Adrenal gland (tissue), 12 donors: ENCODE measurements around the gene NETO2. TPM values are rescaled to one million over a fixed set of nuclear protein-coding genes. Genes with fewer than 3 reads are reported as not detected.

ENCODE experiments used
- DNase-seq, 7 donors: peaks; one replicate each; pipeline ENCODE4 v3.0.0-alpha.2; 2019 to 2020
- H3K27ac ChIP-seq, 5 donors: fragments of 200-600 bp; sonication (generic) in 4 of 5; 1 replicate in 3 of 5; 2 replicates in 2 of 5; pipeline versions ENCODE4 v1.5.1 to v1.8.0; 2016 to 2020; ENCODE audit warnings: mild to moderate bottlenecking in 1 of 5
- H3K27me3 ChIP-seq: fragments of 200-600 bp; 2 replicates; pipeline ENCODE4 v1.8.0; 2021
- H3K36me3 ChIP-seq, 2 donors: fragments of 200-600 bp; replicated peaks in 1 of 2; 1 replicate in 1 of 2; 2 replicates in 1 of 2; pipeline versions ENCODE4 v1.5.1 to v1.8.0; 2018 to 2022
- H3K4me1 ChIP-seq, 2 donors: fragments of 200-600 bp; replicated peaks in 1 of 2; 1 replicate in 1 of 2; 2 replicates in 1 of 2; pipeline versions ENCODE4 v1.5.1 to v1.8.0; 2018 to 2021
- H3K4me3 ChIP-seq, 4 donors: fragments of 200-600 bp; sonication (generic) in 3 of 4; one replicate each; pipeline ENCODE4 v1.5.1; 2016 to 2018
- H3K9me3 ChIP-seq, 3 donors: fragments of 200-600 bp; sonication (generic) in 1 of 3; replicated peaks in 1 of 3; 1 replicate in 2 of 3; 2 replicates in 1 of 3; pipeline versions ENCODE4 v1.5.1 to v1.8.0; 2016 to 2021
- CTCF ChIP-seq, 6 experiments: fragments of 450-650 bp in 4 of 6; fragments of 200-600 bp in 2 of 6; sonication (generic) in 1 of 6; IDR thresholded peaks; 1 replicate in 5 of 6; 2 replicates in 1 of 6; pipeline versions ENCODE4 v1.5.1 to v1.8.0; 2016 to 2021; ENCODE audit warnings: antibody characterized with exemption in 6 of 6, mild to moderate bottlenecking in 2 of 6, moderate library complexity in 1 of 6
- POLR2A ChIP-seq, 2 donors: fragments of 450-650 bp; IDR thresholded peaks; one replicate each; pipeline ENCODE4 v1.6.1; 2017; ENCODE audit warnings: antibody characterized with exemption in 2 of 2, mild to moderate bottlenecking in 2 of 2, moderate library complexity in 1 of 2
- WGBS, 4 donors: extraction: QIAGEN DNeasy Blood & Tissue Kit in 2 of 4; methylation state at CpG; one replicate each; pipeline versions ENCODE4 v1.1.5 to v1.1.7; 2013 to 2017; 5-methylcytosine and 5-hydroxymethylcytosine counted together
- intact Hi-C, 2 donors: fragments of 100-400 bp; cut with DNase I; formaldehyde crosslinking; loops; one replicate each; pipeline versions ENCODE4 v1.14.1 to v1.15.0; 2022 to 2023
- polyA plus RNA-seq, 3 donors: library from polyadenylated mRNA; stranded (reverse); fragments of 200-250 nt in 2 of 3; fragments of 350-450 nt in 1 of 3; fragmentation: Illumina TruSeq in 1 of 3; extraction: RNeasy Lipid Tissue Mini Kit (QIAGEN cat#74804) in 1 of 3; gene quantifications; one replicate each; pipeline ENCODE4 v1.2.3, GENCODE V29; 2013 to 2014
- total RNA-seq, 9 donors: library from RNA; depleted of rRNA in 4 of 9; stranded (reverse); fragments of >200 nt in 4 of 9; fragments of 120-200 nt in 1 of 9; fragmentation: NEBNext Ultra II Directional in 1 of 9; extraction: Animal tissue kit (Norgen Biotek cat#: 25700) in 1 of 9; gene quantifications; one replicate each; pipeline versions ENCODE4 v1.1.0 to v1.2.4, GENCODE V29; 2013 to 2023
- donor health status: healthy with polysubstance abuse.
- donor health status: Bipolar disorder and iron deficiency.
- donor health status: DM: yes; HTN: yes; CAD: no.
- donor health status: DM: no; HTN: no; CAD: no.
- donor health status: DM: no; HTN: no; CAD: no.
- donor health status: DM: yes; HTN: yes; CAD: no.

The NETO2 gene
- total and polyA plus RNA-seq, 12 donors: 1.9 to 46.3 (median 9.8) TPM

GRCh38 chr16:47079860-47080259 lies 63.9 kb downstream of the NETO2 start:
- intact Hi-C loops: no loop called here
- Histone ChIP-seq H3K9me3 (no peaks in the 10 kb centered on the region), H3K4me3 (no peak overlapping the region), H3K4me1 (no peaks in the 10 kb centered on the region), H3K36me3 (no peaks in the 10 kb centered on the region), H3K27ac (no peak overlapping the region), H3K27me3 (no peaks in the 10 kb centered on the region)
- DNase-seq: no peak
- WGBS, 4 donors: 77 to 82% (median 78%) methylated on average over 5 of the region's 5 CpGs
- TF ChIP-seq POLR2A (IDR thresholded peaks at IDR 0.05) (no peak), CTCF (IDR thresholded peaks at IDR 0.05) (no peak)

GRCh38 chr16:47073223-47074155 lies 70.3 kb downstream of the NETO2 start:
- no peaks in the 10 kb centered on the region for H3K27me3 ChIP-seq
- H3K36me3 ChIP-seq: no peaks in the 10 kb centered on the region
- H3K4me3 ChIP-seq: no peak overlapping the region
- no peaks in the 10 kb centered on the region for H3K4me1 ChIP-seq
- no peak overlapping the region for H3K27ac ChIP-seq
- TF ChIP-seq CTCF (IDR thresholded peaks at IDR 0.05) (no peak), POLR2A (IDR thresholded peaks at IDR 0.05) (no peak)
- no peaks in the 10 kb centered on the region for H3K9me3 ChIP-seq
- intact Hi-C loops: no loop called here
- WGBS, 4 donors: 56 to 81% (median 71%) methylated on average over 6 of the region's 6 CpGs
- DNase-seq: no peak

GRCh38 chr16:47072158-47072557 lies 71.6 kb downstream of the NETO2 start:
- 87 to 92% (median 91%) methylated on average over 2 of the region's 2 CpGs for WGBS, 4 donors
- Histone ChIP-seq H3K4me3 (no peak overlapping the region), H3K27ac (no peak overlapping the region), H3K4me1 (no peaks in the 10 kb centered on the region), H3K36me3 (no peaks in the 10 kb centered on the region), H3K9me3 (no peaks in the 10 kb centered on the region), H3K27me3 (no peaks in the 10 kb centered on the region)
- DNase-seq: no peak
- no peak for TF ChIP-seq POLR2A (IDR thresholded peaks at IDR 0.05)
- TF ChIP-seq CTCF (IDR thresholded peaks at IDR 0.05): no peak
- intact Hi-C loops: no loop called here

GRCh38 chr16:47069841-47070584 lies 73.7 kb downstream of the NETO2 start:
- Histone ChIP-seq H3K4me3 (no peak overlapping the region), H3K27me3 (no peaks in the 10 kb centered on the region), H3K4me1 (no peaks in the 10 kb centered on the region), H3K27ac (no peak overlapping the region), H3K9me3 (no peaks in the 10 kb centered on the region), H3K36me3 (no peaks in the 10 kb centered on the region)
- 84 to 88% (median 87%) methylated on average over 11 of the region's 11 CpGs for WGBS, 4 donors
- TF ChIP-seq CTCF (IDR thresholded peaks at IDR 0.05) (no peak), POLR2A (IDR thresholded peaks at IDR 0.05) (no peak)
- intact Hi-C loops: no loop called here
- peak in 1 of 7 donors; percentile 17 for DNase-seq
